Calu3 (cell line): Measurements from ENCODE around the gene ABL2. TPM values are rescaled to one million over a fixed set of nuclear protein-coding genes. Genes with fewer than 3 reads are reported as not detected.

Source experiments
- BruUV-seq: library from RNA; stranded (reverse); fragments of 400-500 nt; replicated peaks from 2 replicates; lab custom pipeline; 2021; lab: Mats Ljungman, UMichigan
- CTCF ChIA-PET: fragments of 300-600 bp; sonication (Branson Sonifier 250); formaldehyde crosslinking; loops from one replicate; lab custom pipeline; 2022; ENCODE audit warnings: antibody characterized with exemption; lab: Charles Lee
- DNase-seq: peaks from one replicate; pipeline ENCODE4 v3.0.0; 2022
- H3K27ac Mint-ChIP-seq: one replicate; pipeline ENCODE4 v1.8.0; 2022; ENCODE audit warnings: mixed read lengths; ENCODE audit not compliant: unreplicated experiment
- H3K27me3 Mint-ChIP-seq: one replicate; pipeline ENCODE4 v1.8.0; 2022; ENCODE audit warnings: mixed read lengths; ENCODE audit not compliant: unreplicated experiment
- H3K36me3 Mint-ChIP-seq: one replicate; pipeline ENCODE4 v1.8.0; 2022; ENCODE audit warnings: mild to moderate bottlenecking, moderate library complexity, mixed read lengths; ENCODE audit not compliant: insufficient read depth, unreplicated experiment
- H3K4me1 Mint-ChIP-seq: one replicate; pipeline ENCODE4 v1.8.0; 2022; ENCODE audit warnings: mild to moderate bottlenecking, low read depth, mixed read lengths; ENCODE audit not compliant: unreplicated experiment
- H3K4me3 Mint-ChIP-seq: one replicate; pipeline ENCODE4 v1.8.0; 2022; ENCODE audit warnings: mild to moderate bottlenecking, low read depth, moderate library complexity, mixed read lengths; ENCODE audit not compliant: unreplicated experiment
- H3K9me3 Mint-ChIP-seq: one replicate; pipeline ENCODE4 v1.8.0; 2022; ENCODE audit warnings: low read depth, mixed read lengths; ENCODE audit not compliant: unreplicated experiment
- CTCF ChIP-seq: fragments of 200-600 bp; IDR thresholded peaks from one replicate; pipeline ENCODE4 v1.8.0; 2022; ENCODE audit warnings: antibody characterized with exemption; ENCODE audit not compliant: unreplicated experiment
- intact Hi-C: fragments of 100-400 bp; cut with micrococcal nuclease; formaldehyde crosslinking; loops from one replicate; pipeline ENCODE4 v1.10.0; 2022; ENCODE audit not compliant: unreplicated experiment
- total RNA-seq: library from RNA; stranded (reverse); gene quantifications from 2 replicates; pipeline ENCODE4 v1.2.3, GENCODE V29; 2022

ABL2 gene
- total RNA-seq, 1 experiment from 2014 or later, result 47.8 TPM

GRCh38 chr1:179166663-179167417 is 62.6 kb downstream of the ABL2 start:
- no peaks in the 10 kb centered on the region for H3K36me3 Mint-ChIP-seq
- no peak overlapping the region for H3K4me3 Mint-ChIP-seq
- H3K9me3 Mint-ChIP-seq, result no peaks in the 10 kb centered on the region
- H3K27me3 Mint-ChIP-seq, result no peaks in the 10 kb centered on the region
- DNase-seq, result no peak
- no TSS peak for BruUV-seq
- CTCF ChIA-PET, result interaction anchor here (0.7 to 1.4 kb wide), 4 partner anchors 8 to 57 kb away, joined by 3 to 7 read pairs (median 4); no protein-coding TSS in a partner anchor
- H3K4me1 Mint-ChIP-seq, result peaks cover 61% of the 10 kb centered on the region
- intact Hi-C loops, result no loop called here
- H3K27ac Mint-ChIP-seq, result no peak overlapping the region
- TF ChIP-seq CTCF, result no peak

DNA sequence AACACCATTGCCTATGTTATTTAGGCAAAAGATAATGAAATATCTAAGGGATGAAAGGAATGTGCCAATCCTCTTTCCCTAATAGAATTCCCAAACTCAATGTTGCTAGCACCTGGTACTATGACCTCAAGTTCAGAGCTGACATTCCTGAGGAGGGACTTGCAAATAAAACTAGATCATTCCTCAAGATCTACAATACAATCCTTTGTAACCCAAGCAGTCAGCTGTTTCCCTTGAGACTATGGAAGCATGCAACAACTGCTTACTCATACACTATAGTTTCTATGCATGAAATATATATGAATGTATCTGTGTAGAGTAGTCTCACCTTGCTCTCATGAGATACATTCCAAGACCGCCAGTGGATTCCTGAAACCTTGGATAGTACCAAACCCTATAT is 65.0 kb downstream of the ABL2 start:
- DNase-seq, result no peak
- no peak overlapping the region for H3K4me3 Mint-ChIP-seq
- H3K4me1 Mint-ChIP-seq, result peaks cover 53% of the 10 kb centered on the region
- CTCF ChIA-PET, result interaction anchor here (0.7 to 1.7 kb wide), 3 partner anchors 9 to 43 kb away, joined by 5 to 8 read pairs (median 7); no protein-coding TSS in a partner anchor
- BruUV-seq, result no TSS peak
- no peak overlapping the region for H3K27ac Mint-ChIP-seq
- H3K9me3 Mint-ChIP-seq, result no peaks in the 10 kb centered on the region
- H3K36me3 Mint-ChIP-seq, result no peaks in the 10 kb centered on the region
- intact Hi-C loops, result loop anchor here (2.0 kb wide), 1 partner anchor 36 kb away; no protein-coding TSS in a partner anchor
- no peak for TF ChIP-seq CTCF
- no peaks in the 10 kb centered on the region for H3K27me3 Mint-ChIP-seq

DNA sequence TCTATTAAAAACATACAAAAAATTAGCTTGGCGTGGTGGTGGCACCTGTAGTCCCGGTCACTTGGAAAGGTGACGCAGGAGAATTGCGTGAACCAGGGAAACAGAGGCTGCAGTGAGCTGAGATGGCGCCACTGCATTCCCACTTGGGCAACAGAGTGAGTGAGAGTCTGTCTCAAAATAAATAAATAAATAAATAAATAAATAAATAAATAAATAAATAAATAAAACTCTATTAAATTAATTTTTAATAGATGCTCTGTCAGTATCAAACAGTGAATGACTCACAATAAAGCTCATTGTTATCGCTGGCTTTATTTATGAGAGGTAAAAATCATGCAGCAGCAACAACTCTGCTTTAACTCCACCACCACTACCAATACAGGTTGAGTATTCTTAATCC is 72.8 kb downstream of the ABL2 start:
- BruUV-seq, result no TSS peak
- Mint-ChIP-seq H3K4me1 (peaks cover 29% of the 10 kb centered on the region), H3K27me3 (no peaks in the 10 kb centered on the region), H3K27ac (no peak overlapping the region), H3K36me3 (no peaks in the 10 kb centered on the region), H3K4me3 (no peak overlapping the region), H3K9me3 (no peaks in the 10 kb centered on the region)
- TF ChIP-seq CTCF, result no peak
- no peak for DNase-seq
- CTCF ChIA-PET, result no interaction called here
- intact Hi-C loops, result no loop called here

DNA sequence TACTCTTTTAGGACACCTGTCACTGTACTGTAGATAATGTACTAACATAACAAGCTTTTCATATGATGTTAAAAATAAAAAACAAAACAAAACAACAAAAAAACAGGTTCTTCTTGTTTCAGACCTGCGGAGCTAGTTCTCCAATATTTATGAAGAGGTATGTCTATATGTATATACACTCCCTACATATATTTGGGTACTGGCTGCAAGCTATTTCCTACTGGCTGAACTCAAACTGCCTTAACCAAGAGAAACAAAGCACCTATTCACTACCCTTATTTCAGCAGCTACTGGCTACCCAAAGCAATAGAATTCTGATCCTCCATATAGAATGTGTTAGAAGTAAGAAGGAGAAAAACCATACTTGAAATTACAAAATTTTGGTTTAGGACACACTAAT is 73.5 kb downstream of the ABL2 start:
- Mint-ChIP-seq H3K36me3 (no peaks in the 10 kb centered on the region), H3K9me3 (no peaks in the 10 kb centered on the region), H3K4me3 (no peak overlapping the region), H3K4me1 (peaks cover 36% of the 10 kb centered on the region), H3K27me3 (no peaks in the 10 kb centered on the region), H3K27ac (no peak overlapping the region)
- CTCF ChIA-PET, result interaction anchor here (0.6 to 1.5 kb wide), 4 partner anchors 8 to 147 kb away, joined by 4 to 7 read pairs (median 4); no protein-coding TSS in a partner anchor
- no TSS peak for BruUV-seq
- no peak for DNase-seq
- no peak for TF ChIP-seq CTCF
- intact Hi-C loops, result no loop called here
